Measurements from ENCODE around the gene SLC4A1AP.
"Not testable (repeated sequence)": the region's sequence is repeated elsewhere in the genome, so short reads cannot be mapped to it uniquely, and the experiment has no call there.

Gene SLC4A1AP

GRCh38 chr2:27652341-27652740 lies 11.3 kb upstream of the SLC4A1AP start:
- no peak for DNase-seq

GRCh38 chr2:27652790-27653189 lies 10.9 kb upstream of the SLC4A1AP start:
- DNase-seq: no peak

DNA sequence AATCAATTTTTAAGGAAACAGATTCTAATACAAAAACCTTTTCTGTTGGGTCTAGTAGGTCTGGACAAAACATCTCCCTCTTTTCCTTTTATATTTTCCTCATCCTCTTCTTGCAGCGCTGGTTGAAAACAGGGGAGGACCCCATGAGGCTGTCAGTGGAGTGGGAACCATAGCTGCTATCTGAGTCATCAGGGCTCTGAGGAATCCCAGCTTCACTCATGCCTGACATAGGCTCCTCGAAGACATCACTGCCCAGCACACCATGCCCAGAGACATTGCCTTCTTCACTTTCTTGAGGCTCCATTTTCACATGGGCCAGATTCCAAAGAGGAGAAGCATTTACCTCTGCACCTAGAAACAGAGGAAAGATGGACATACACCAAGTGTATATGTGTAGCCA lies 10.3 kb upstream of the SLC4A1AP start:
- DNase-seq: no peak

DNA sequence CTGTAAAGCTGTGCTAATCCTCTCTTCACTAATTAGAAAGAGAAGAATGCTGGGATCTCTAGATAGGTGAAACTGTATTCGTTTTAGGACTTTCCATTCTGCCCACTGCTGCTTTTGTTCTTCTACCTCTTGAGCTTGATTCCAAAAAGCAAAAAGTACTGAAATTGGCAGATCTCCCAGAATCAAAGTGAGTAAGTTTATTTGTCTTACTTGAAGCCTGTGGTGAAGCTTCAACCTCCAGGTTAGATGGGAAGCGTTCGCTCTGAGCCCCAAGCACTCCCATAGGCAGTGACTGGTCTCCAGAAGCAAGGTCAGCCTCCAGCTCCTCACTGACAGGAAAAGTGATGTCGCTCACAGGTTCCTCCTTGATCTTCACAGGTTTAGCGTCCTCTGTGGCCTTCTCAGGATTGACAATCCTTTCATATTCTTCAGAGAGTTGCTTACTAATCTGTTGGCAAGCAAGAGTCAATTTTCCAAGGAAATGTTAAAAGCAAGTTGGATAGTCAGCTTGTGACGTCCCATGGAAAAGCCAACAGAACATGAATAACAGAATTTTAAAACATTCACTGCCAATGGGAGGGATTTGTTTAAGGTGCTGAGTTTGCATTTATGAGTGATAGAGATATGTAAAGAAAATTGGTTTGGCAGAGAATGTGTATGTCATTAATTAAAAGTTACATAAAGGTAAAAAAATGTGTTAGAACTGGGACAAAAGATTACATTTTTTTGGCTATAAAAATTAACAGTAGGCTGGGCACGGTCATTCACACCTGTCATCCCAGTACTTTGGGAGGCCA lies 8.3 kb upstream of the SLC4A1AP start:
- DNase-seq: no peak

- DNase-seq: no peak
Observed at GRCh38 chr2:27661371-27661770, 2.3 kb upstream of the SLC4A1AP start.

GRCh38 chr2:27664154-27664574 lies 475 bp downstream of the SLC4A1AP start:
- peak; percentile 8 for DNase-seq

GRCh38 chr2:27664622-27665363 lies 1.1 kb downstream of the SLC4A1AP start:
- peak; percentile 26 for DNase-seq

DNA sequence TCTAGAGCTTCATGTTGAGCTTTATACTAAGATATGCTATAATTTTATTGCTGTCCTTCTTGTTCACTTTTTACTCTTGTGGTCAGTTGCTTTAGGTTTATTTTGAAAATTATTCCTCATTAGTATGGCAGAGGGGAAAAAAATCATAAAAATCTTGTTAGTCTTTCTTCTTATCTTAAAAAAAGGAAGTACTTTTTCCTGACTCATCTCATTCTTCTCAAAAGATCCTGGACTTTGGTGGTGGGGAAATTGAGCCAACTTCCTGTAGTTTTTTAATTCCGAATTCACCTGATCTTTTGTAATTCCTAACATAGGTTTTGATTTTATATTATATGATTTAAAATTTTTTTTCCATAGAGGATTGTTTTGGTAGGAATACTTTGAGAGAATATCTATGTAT lies 3.8 kb downstream of the SLC4A1AP start:
- peak; percentile 36 for DNase-seq

DNA sequence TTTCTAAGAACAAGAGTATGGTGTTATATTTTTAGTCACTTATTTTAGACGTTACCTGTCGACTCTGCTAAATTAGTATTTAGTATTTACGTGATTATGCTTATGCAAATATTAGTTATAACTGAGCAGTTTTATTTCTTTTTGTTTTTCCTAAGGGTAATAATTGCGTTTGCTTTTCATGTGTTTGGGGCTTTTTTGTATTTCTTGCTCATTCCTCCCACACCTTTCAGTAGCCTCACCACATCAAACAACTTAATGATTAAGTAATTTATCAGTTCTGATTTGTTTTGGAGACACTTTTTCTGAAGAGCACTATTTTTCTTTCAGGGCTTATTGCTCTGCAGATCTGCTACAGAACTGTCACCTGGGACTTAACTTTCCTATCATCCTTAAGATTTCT lies 7.5 kb downstream of the SLC4A1AP start:
- no peak for DNase-seq

DNA sequence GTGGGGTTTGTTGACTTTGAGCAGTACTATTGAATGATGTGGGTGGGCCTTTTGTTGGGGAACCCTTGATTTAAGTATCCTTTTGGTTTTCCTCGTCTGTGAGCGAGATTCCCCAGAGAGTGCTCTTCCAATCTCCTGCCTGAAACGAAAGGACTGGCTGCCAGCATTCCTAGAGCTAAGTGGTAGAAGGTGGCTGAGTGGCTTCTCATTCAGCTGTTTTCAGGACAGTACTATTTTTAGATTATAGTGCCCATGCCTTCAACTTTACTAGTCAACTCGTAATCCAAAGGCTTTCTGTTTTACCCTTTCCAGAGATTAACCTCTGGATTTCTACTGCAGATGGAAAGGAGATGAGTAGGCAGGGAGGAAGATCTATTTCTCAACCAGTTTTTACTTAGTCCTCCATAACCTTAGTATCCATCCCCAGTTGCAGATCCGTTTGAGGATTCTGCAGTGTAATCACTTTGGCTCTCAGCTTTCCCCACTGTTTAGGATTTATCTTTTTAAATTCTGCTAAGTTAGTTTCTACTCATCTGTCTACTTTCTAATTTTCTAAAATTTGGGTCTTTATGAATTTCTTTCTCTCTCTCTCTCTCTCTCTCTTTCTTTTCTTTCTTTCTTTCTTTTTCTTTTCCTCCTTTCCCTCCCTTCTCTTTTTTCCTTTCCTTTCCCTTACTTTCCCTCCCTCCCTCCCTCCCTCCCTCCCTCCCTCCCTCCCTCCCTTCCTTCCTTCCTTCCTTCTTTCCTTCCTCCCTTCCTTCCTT lies 9.2 kb downstream of the SLC4A1AP start:
- DNase-seq: no peak

- DNase-seq: no peak
Observed at GRCh38 chr2:27680571-27680970, 16.9 kb downstream of the SLC4A1AP start.

DNA sequence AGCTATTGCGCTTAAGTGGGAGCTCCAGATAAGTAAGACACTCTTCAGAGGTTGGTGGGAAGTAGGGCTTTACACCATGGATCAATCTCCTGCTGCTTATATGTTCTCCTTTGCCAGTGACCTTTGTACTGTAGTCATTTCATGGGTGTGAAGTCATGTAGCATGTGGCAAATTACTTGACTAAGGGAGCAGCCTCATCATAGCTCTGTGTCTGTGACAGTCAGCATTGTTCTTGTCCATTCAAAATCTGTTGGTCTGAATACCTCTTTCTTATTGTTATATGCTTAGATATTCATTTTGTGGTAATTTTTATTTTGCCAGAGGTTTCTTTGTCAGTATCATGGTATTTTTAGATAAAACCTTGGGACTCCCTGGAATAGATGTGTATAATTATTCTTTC lies 18.2 kb downstream of the SLC4A1AP start:
- peak; percentile 68 for DNase-seq

DNA sequence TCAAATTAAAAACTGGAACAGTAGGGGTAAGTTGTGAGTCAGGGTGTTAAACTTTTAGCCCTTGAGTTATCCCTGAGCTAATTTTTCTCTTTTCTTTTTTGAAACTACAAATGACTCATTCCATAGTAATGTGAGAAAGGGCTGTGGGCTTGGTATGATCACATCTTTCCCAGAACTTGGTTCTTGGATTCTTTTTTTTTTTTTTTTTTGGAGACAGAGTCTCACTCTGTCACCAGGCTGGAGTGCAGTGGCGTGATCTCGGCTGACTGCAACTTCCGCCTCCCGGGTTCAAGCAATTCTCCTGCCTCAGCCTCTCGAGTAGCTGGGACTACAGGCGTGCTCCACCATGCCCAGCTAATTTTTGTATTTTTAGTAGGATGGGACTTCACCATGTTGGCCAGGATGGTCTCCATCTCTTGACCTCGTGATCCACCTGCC lies 18.7 kb downstream of the SLC4A1AP start:
- peak; percentile 80 for DNase-seq

DNA sequence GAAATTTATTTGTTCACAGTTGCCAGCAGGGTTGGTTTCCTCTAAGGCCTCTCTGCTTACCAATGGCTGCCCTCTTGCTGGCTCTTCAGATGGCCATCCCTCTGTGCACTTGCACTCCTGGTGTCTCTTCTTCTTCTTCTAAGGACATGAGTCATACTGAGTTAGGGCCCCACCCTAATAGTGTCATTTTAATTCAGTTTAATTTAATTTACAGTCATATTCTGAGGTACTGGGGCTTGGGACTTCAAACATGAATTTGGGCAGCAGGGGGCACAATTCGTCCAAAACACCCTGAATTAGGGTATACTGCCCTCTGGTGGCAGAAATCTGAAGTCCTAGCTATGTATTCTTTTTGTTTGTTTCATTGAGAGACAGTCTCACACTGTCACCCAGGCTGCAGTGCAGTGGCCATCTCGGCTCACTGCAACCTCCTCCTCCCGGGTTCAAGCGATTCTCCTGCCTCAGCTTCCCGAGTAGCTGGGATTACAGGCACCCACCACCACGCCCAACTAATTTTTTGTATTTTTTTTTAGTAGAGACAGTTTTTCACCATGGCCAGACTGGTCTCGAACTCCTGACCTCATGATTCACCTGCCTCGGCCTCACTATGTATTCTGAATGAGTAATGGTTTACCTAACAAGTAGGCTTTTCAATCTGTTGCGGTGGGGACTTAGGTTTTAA lies 19.8 kb downstream of the SLC4A1AP start:
- DNase-seq: peak; percentile 97

DNA sequence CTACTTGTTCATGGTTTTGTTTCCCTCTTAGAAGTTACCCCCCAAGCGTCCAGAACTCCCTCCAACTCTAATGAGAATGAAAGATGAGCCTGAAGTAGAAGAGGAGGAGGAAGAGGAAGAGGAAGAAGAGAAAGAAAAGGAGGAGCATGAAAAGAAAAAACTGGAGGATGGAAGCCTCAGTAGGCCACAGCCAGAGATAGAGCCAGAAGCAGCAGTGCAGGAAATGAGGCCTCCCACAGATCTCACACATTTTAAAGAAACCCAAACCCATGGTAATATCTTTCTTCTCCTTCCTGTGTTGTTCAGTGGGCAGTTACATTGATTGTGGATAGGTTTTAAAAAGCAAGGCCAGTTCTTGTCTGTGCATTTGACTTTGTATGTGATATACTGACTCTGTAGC lies 21.3 kb downstream of the SLC4A1AP start:
- DNase-seq: not testable (repeated sequence)

GRCh38 chr2:27685577-27685976 lies 21.9 kb downstream of the SLC4A1AP start:
- no peak for DNase-seq

DNA sequence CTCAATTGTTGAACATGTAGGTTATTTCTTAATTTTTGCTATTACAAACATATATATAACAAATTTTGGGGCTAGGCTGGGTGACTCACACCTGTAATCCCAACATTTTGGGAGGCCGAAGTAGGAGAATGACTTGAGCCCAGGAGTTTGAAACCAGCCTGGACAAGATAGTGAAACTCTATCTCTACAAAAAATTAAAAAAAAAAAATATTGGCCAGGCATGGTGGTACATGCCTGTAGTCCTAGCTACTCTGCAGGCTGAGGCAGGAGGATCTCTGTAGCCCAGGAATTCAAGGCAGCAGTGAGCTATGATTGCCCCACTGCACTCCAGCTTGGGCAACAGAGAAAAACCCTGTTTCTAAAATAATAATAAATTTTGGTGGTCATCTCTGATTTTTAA lies 23.5 kb downstream of the SLC4A1AP start:
- DNase-seq: no peak

- DNase-seq: no peak
Observed at GRCh38 chr2:27689424-27689823, 25.7 kb downstream of the SLC4A1AP start.

DNA sequence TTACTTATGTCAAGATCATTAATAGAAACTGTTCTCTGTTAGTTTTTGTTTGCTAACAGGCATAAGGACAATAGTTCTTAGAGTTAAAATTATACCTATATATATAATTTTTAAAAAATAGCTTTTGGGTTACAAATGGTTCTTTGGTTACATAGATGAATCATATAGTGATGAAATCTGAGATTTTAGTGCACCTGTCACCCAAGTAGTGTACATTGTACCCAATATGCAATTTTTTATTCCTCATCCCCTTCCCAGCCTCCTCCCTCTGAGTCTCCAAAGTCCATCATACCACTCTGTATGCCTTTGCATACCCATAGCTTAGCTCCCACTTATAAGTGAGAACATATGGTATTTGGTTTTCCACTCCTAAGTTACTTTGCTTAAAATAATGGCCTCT lies 26.4 kb downstream of the SLC4A1AP start:
- no peak for DNase-seq

DNA sequence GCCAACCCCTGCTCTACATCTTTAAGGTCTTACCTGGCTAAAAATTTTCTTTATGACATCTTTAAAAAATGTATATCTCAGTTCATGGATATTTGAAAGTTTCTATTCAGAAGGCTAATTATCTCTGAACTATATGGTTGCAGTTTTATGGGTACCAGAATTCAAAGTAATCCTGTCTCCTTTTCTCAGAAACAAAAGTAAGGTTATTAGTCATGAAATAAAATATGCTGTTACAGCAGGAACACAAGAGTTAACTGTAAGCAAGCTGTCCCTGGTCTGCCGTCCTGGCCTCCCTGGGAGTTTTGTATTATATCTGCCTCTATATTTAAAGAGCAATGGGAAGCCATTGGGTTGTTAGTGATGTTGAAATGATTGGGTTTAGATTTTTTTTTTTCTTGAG lies 34.0 kb downstream of the SLC4A1AP start:
- no peak for DNase-seq

- DNase-seq: no peak
Observed at GRCh38 chr2:27701676-27702075, 38.0 kb downstream of the SLC4A1AP start.

DNA sequence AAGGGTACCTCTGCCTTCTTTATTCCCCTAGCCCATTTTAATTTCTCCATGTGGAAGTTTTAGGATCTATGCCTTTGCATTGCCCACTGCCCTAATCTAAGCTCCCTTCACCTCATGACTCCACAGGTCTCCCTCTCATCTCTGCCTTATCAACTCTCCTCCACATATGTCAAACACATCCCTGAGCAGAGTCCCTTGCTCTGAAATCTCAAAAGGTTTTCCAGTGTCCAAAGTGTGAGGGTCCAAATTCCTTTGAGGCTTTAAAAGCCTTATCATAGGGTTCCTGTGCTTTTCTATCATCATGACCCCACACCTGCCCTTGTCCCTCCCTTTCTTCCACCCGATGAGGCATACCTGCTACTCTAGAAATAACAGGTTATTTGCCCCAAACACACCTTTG lies 38.6 kb downstream of the SLC4A1AP start:
- no peak for DNase-seq
